ENCODE data around the gene MALL. TPM values are rescaled to one million over a fixed set of nuclear protein-coding genes. Genes with fewer than 3 reads are reported as not detected.

MALL gene
- total and polyA plus RNA-seq, 2 of the 8 experiments (the other 6 are each of a cell fraction or from before 2014, with no cell fraction given), result 3.9 to 8.0 TPM

DNA sequence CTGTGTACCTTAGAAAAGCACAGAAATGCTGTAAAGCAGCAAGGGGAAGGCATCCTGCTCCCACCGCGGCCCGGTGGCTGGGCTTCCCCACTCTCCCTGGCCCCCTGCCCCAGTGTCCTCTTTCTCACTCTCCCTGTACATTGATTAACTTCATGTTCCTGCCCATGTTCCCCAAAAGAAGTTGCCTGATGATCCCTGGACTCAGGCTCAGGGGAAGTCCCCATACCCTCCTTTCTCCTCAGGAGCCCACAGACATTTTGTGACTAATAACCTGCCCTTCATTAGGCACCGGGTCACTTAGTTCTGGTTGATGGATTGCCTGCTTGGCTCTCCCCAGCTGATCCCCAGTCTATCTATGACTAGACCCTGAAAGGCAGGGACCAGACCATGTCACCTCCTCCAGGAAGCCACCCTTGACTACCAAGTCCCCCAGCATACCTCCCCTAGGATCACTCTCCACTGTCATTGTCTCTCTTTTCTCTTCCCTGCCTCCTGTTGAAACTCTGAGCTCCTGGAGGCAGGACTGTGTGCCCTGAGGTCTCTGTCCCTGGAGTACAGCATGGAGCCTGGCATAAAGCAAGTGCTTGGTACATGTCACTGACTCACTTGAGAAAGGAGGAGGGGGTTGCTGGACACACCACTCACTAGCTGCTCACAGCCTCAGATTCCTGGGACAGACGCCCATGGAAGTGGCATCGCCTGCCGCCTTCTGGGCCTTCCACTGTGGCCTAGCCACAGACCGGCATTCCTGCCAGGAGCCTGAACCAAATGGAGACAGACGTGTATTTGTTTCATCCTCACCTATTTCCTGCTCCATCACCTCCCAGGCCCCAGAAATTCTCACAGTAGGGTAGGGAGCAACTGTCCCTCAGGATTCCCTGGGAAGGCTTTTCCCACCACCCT is 13.5 kb downstream of the MALL start:
- no peak overlapping the region for H3K4me2 ChIP-seq (ENCODE audit: insufficient read depth in 1 of 2, low read depth in 2 of 2, low read length in 2 of 2)
- H2AK5ac ChIP-seq (ENCODE audit: low read depth, low read length), result no peak overlapping the region
- H3K9me3 ChIP-seq (ENCODE audit: insufficient read depth in 2 of 2, low read depth in 1 of 2, low read length in 1 of 2), result peaks cover 3% of the 10 kb centered on the region in 2 experiments; a peak in 2 of 4 replicates
- no peak overlapping the region for H3K27ac ChIP-seq (ENCODE audit: low read depth, low read length)
- no peaks in the 10 kb centered on the region for H3K27me3 ChIP-seq (replicated peaks in 1 of 4; ENCODE audit: control insufficient read depth in 3 of 4, extremely low read depth in 1 of 4, insufficient read depth in 3 of 4, low read length in 3 of 4)
- H3K14ac ChIP-seq (ENCODE audit: insufficient read length), result no peak overlapping the region
- H2BK5ac ChIP-seq (ENCODE audit: low read depth, low read length), result no peak overlapping the region
- FAIRE-seq, result no peak
- no peak overlapping the region for H2BK15ac ChIP-seq (ENCODE audit: low read length)
- no peaks in the 10 kb centered on the region for H3K79me2 ChIP-seq (ENCODE audit: control insufficient read depth in 1 of 2, insufficient read depth in 2 of 2, low read length in 2 of 2)
- H3K4ac ChIP-seq (replicated peaks; ENCODE audit: insufficient read length, low read depth, low read length), result no peak overlapping the region
- no peaks in the 10 kb centered on the region for H4K20me1 ChIP-seq (replicated peaks in 1 of 2; ENCODE audit: control insufficient read depth in 1 of 2, insufficient read depth in 2 of 2, low read length in 2 of 2)
- no peaks in the 10 kb centered on the region for H3K36me3 ChIP-seq (ENCODE audit: control insufficient read depth in 2 of 4, insufficient read depth in 4 of 4, low read length in 3 of 4)
- H2BK120ac ChIP-seq (replicated peaks; ENCODE audit: low read depth, low read length), result no peak overlapping the region
- H3K18ac ChIP-seq (ENCODE audit: extremely low read depth, low read length), result no peak overlapping the region
- H3K23ac ChIP-seq (ENCODE audit: insufficient read length), result no peak overlapping the region
- no peak for TF ChIP-seq SP4 (IDR thresholded peaks at IDR 0.05; ENCODE audit: low read length)
- TF ChIP-seq KDM5A (IDR thresholded peaks at IDR 0.05; ENCODE audit: low read length), result no peak
- no peak for TF ChIP-seq GTF2F1 (IDR thresholded peaks at IDR 0.05; ENCODE audit: borderline replicate concordance, low read depth, low read length)
- TF ChIP-seq KDM4A (IDR thresholded peaks at IDR 0.05; ENCODE audit: low read depth, low read length, severe bottlenecking), result no peak
- TF ChIP-seq ASH2L (IDR thresholded peaks at IDR 0.05; ENCODE audit: low read length), result no peak
- no peak for TF ChIP-seq CREB1 (IDR thresholded peaks at IDR 0.05)
- TF ChIP-seq, protein P1, sequence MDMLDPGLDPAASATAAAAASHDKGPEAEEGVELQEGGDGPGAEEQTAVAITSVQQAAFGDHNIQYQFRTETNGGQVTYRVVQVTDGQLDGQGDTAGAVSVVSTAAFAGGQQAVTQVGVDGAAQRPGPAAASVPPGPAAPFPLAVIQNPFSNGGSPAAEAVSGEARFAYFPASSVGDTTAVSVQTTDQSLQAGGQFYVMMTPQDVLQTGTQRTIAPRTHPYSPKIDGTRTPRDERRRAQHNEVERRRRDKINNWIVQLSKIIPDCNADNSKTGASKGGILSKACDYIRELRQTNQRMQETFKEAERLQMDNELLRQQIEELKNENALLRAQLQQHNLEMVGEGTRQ (IDR thresholded peaks at IDR 0.05; ENCODE audit: low read length), result no peak
- TF ChIP-seq SUZ12 (IDR thresholded peaks at IDR 0.05; ENCODE audit: low read length), result no peak
- TF ChIP-seq EP300 (IDR thresholded peaks at IDR 0.05; ENCODE audit: borderline replicate concordance in 1 of 2, low read depth in 2 of 2, low read length in 2 of 2), result no peak
- H4K91ac ChIP-seq (replicated peaks; ENCODE audit: insufficient read length, low read length), result no peak overlapping the region
- no peak overlapping the region for H2BK20ac ChIP-seq (ENCODE audit: low read length)
- H2BK12ac ChIP-seq (ENCODE audit: low read depth, low read length), result 0 out of 2 replicates have a peak overlapping the region, but pooled peaks have one; percentile 5
- no peak overlapping the region for H3K9ac ChIP-seq (replicated peaks in 1 of 4; ENCODE audit: extremely low read depth in 1 of 4, low read depth in 3 of 4, low read length in 3 of 4)
- H3K23me2 ChIP-seq (ENCODE audit: low read depth, low read length), result no peaks in the 10 kb centered on the region
- H3K79me1 ChIP-seq (ENCODE audit: low read depth, low read length), result no peaks in the 10 kb centered on the region
- H3K56ac ChIP-seq (replicated peaks; ENCODE audit: insufficient read length, low read depth, low read length), result no peak overlapping the region
- POLR2A ChIA-PET (ENCODE audit: partially characterized antibody), result no interaction called here
- no peak overlapping the region for H4K8ac ChIP-seq (ENCODE audit: extremely low read depth, insufficient read depth, low read length)
- CTCF ChIA-PET (ENCODE audit: partially characterized antibody), result no interaction called here
- H4K5ac ChIP-seq (ENCODE audit: insufficient read length, low read depth, low read length), result no peak overlapping the region
- H3K4me1 ChIP-seq (replicated peaks in 1 of 4; ENCODE audit: control insufficient read depth in 3 of 4, insufficient read depth in 4 of 4, low read length in 3 of 4), result no peaks in the 10 kb centered on the region; a peak in 2 of 7 replicates
- peak in 1 of 2 experiments; percentile 26 for DNase-seq (ENCODE audit: low read depth in 1 of 2, low spot score in 2 of 2)
- no peak overlapping the region for H2AFZ ChIP-seq (ENCODE audit: low read length)
- 94% methylated on average over 9 of the region's 9 CpGs; no CpG with 5 or more reads in 1 of the 2 experiments for WGBS, 2 experiments (ENCODE audit: extremely low coverage in 1 of 2, insufficient coverage in 1 of 2, insufficient read length in 1 of 2, insufficient replicate concordance in 2 of 2, low coverage in 1 of 2, low lambda C conversion rate in 2 of 2, missing lambda C conversion rate in 1 of 2)
- H3K4me3 ChIP-seq (ENCODE audit: extremely low read depth in 1 of 4, insufficient read depth in 2 of 4, low read depth in 3 of 4, low read length in 4 of 4), result no peak overlapping the region
